ENCODE results near the gene PTPRD. TPM values are rescaled to one million over a fixed set of nuclear protein-coding genes. Genes with fewer than 3 reads are reported as not detected.

PTPRD gene
- total RNA-seq, 1 experiment from 2014 or later = 0.02 TPM

DNA sequence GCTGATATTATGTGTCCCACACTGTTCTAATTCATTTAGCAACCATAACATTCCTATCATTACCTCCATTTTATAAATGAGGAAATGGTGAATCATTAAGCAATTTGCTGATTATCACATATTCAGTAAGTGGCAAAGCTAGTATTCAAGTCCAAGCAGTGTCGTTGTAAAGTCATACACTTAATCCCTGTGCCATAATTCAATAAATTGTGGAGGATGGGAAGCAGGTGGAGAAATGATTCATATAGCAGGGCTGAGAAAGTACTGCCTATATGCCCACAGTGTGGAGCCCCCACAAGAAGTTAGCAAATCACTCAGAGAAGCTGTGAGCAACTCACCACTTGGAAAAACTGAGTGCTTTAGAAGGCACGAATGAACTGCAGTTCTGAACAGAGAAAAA is 691.0 kb downstream of the PTPRD start (continued):
- no peak for TF ChIP-seq EGR1 (IDR thresholded peaks at IDR 0.05; ENCODE audit: low read depth)

GRCh38 chr9:9920425-9921060 is 692.3 kb downstream of the PTPRD start:
- Histone ChIP-seq H3K4me2 (ENCODE audit: low read length) (no peak overlapping the region), H3K27ac (ENCODE audit: low read depth, low read length) (no peak overlapping the region), H3K4me1 (ENCODE audit: control insufficient read depth in 1 of 2, insufficient read depth in 2 of 2, low read length in 2 of 2) (no peaks in the 10 kb centered on the region), H3K9me2 (ENCODE audit: insufficient read depth) (no peaks in the 10 kb centered on the region), H3K4me3 (replicated peaks in 1 of 2; ENCODE audit: low read depth in 1 of 2, low read length in 2 of 2) (no peak overlapping the region), H3K9ac (ENCODE audit: low read length) (no peak overlapping the region), H4K20me1 (ENCODE audit: insufficient read depth) (no peaks in the 10 kb centered on the region), H3K36me3 (ENCODE audit: control insufficient read depth in 1 of 2, insufficient read depth in 2 of 2, low read length in 2 of 2) (no peaks in the 10 kb centered on the region), H3K79me2 (ENCODE audit: insufficient read depth, low read length) (no peaks in the 10 kb centered on the region), H3K27me3 (ENCODE audit: insufficient read depth, low read length) (no peaks in the 10 kb centered on the region), H2AFZ (ENCODE audit: low read depth, low read length, poor library complexity, severe bottlenecking) (no peak overlapping the region), H3K9me3 (ENCODE audit: control insufficient read depth in 1 of 2, insufficient read depth in 1 of 2, low read depth in 1 of 2, low read length in 2 of 2) (peaks cover 11 to 15% of the 10 kb centered on the region in 2 experiments; a peak in 3 of 4 replicates)
- TF ChIP-seq EZH2phosphoT487 (IDR thresholded peaks at IDR 0.05; ENCODE audit: borderline replicate concordance) (no peak), FOSL1 (IDR thresholded peaks at IDR 0.05; ENCODE audit: low read depth) (no peak), CBX3 (IDR thresholded peaks at IDR 0.05; ENCODE audit: low read depth) (no peak), CEBPB (IDR thresholded peaks at IDR 0.05; ENCODE audit: low read depth) (no peak), SP1 (IDR thresholded peaks at IDR 0.05; ENCODE audit: low read depth) (no peak)
- ATAC-seq (no peak), DNase-seq (ENCODE audit: low read depth, low spot score) (no peak)
- intact Hi-C loops (cut with micrococcal nuclease) = no loop called here
- no TSS peak for BruUV-seq (replicated peaks)
- CTCF ChIA-PET = no interaction called here
- RAD21 ChIA-PET (ENCODE audit: low non-redundant PET in 1 of 2, low total read pairs in 2 of 2, uncharacterized antibody in 2 of 2, unreplicated experiment in 2 of 2) = no interaction called here
- POLR2A ChIA-PET = no interaction called here

- Histone ChIP-seq H3K4me2 (ENCODE audit: low read length) (no peak overlapping the region), H3K9ac (ENCODE audit: low read length) (no peak overlapping the region), H3K4me3 (replicated peaks in 1 of 2; ENCODE audit: low read depth in 1 of 2, low read length in 2 of 2) (no peak overlapping the region), H3K27ac (ENCODE audit: low read depth, low read length) (no peak overlapping the region), H3K36me3 (ENCODE audit: control insufficient read depth in 1 of 2, insufficient read depth in 2 of 2, low read length in 2 of 2) (no peaks in the 10 kb centered on the region), H3K4me1 (ENCODE audit: control insufficient read depth in 1 of 2, insufficient read depth in 2 of 2, low read length in 2 of 2) (no peaks in the 10 kb centered on the region), H4K20me1 (ENCODE audit: insufficient read depth) (no peaks in the 10 kb centered on the region), H3K79me2 (ENCODE audit: insufficient read depth, low read length) (no peaks in the 10 kb centered on the region), H2AFZ (ENCODE audit: low read depth, low read length, poor library complexity, severe bottlenecking) (no peak overlapping the region), H3K9me2 (ENCODE audit: insufficient read depth) (no peaks in the 10 kb centered on the region), H3K27me3 (ENCODE audit: insufficient read depth, low read length) (no peaks in the 10 kb centered on the region), H3K9me3 (ENCODE audit: control insufficient read depth in 1 of 2, insufficient read depth in 1 of 2, low read depth in 1 of 2, low read length in 2 of 2) (peaks cover 18 to 21% of the 10 kb centered on the region in 2 experiments; a peak in 3 of 4 replicates)
- BruUV-seq (replicated peaks) = no TSS peak
- CTCF ChIA-PET = no interaction called here
- RAD21 ChIA-PET (ENCODE audit: low non-redundant PET in 1 of 2, low total read pairs in 2 of 2, uncharacterized antibody in 2 of 2, unreplicated experiment in 2 of 2) = no interaction called here
- ATAC-seq = no peak
- no peak for DNase-seq (ENCODE audit: low read depth, low spot score)
- intact Hi-C loops (cut with micrococcal nuclease) = no loop called here
- POLR2A ChIA-PET = no interaction called here
- TF ChIP-seq TCF7L2 (IDR thresholded peaks at IDR 0.05; ENCODE audit: borderline replicate concordance, extremely low read depth, insufficient read depth, insufficient read length) (no peak), SIN3A (IDR thresholded peaks at IDR 0.05; ENCODE audit: low read depth) (no peak), EZH2 (IDR thresholded peaks at IDR 0.05) (no peak), YY1 (IDR thresholded peaks at IDR 0.05; ENCODE audit: extremely low read depth, insufficient replicate concordance, low read depth, low read length) (no peak), MAX (IDR thresholded peaks at IDR 0.05) (no peak), ZFX (IDR thresholded peaks at IDR 0.05) (no peak), SP1 (IDR thresholded peaks at IDR 0.05; ENCODE audit: low read depth) (no peak), POLR2A (IDR thresholded peaks at IDR 0.05; ENCODE audit: borderline replicate concordance, extremely low read depth, insufficient read depth, insufficient read length) (no peak)
- TF ChIP-seq, protein P1, sequence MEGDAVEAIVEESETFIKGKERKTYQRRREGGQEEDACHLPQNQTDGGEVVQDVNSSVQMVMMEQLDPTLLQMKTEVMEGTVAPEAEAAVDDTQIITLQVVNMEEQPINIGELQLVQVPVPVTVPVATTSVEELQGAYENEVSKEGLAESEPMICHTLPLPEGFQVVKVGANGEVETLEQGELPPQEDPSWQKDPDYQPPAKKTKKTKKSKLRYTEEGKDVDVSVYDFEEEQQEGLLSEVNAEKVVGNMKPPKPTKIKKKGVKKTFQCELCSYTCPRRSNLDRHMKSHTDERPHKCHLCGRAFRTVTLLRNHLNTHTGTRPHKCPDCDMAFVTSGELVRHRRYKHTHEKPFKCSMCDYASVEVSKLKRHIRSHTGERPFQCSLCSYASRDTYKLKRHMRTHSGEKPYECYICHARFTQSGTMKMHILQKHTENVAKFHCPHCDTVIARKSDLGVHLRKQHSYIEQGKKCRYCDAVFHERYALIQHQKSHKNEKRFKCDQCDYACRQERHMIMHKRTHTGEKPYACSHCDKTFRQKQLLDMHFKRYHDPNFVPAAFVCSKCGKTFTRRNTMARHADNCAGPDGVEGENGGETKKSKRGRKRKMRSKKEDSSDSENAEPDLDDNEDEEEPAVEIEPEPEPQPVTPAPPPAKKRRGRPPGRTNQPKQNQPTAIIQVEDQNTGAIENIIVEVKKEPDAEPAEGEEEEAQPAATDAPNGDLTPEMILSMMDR (IDR thresholded peaks at IDR 0.05 in 2 of 3, conservative IDR thresholded peaks at IDR 0.05 in 1 of 3; ENCODE audit: borderline replicate concordance in 1 of 3, insufficient read depth in 1 of 3, low read depth in 2 of 3, low read length in 2 of 3) = no peak
- TF ChIP-seq, protein P2, sequence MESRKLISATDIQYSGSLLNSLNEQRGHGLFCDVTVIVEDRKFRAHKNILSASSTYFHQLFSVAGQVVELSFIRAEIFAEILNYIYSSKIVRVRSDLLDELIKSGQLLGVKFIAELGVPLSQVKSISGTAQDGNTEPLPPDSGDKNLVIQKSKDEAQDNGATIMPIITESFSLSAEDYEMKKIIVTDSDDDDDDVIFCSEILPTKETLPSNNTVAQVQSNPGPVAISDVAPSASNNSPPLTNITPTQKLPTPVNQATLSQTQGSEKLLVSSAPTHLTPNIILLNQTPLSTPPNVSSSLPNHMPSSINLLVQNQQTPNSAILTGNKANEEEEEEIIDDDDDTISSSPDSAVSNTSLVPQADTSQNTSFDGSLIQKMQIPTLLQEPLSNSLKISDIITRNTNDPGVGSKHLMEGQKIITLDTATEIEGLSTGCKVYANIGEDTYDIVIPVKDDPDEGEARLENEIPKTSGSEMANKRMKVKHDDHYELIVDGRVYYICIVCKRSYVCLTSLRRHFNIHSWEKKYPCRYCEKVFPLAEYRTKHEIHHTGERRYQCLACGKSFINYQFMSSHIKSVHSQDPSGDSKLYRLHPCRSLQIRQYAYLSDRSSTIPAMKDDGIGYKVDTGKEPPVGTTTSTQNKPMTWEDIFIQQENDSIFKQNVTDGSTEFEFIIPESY (IDR thresholded peaks at IDR 0.05; ENCODE audit: extremely low read depth, insufficient replicate concordance, low read length) = no peak
Observed at GRCh38 chr9:9919174-9919775, 693.5 kb downstream of the PTPRD start.
